ENCODE measurements around the gene EXOSC7.

Gene EXOSC7

DNA sequence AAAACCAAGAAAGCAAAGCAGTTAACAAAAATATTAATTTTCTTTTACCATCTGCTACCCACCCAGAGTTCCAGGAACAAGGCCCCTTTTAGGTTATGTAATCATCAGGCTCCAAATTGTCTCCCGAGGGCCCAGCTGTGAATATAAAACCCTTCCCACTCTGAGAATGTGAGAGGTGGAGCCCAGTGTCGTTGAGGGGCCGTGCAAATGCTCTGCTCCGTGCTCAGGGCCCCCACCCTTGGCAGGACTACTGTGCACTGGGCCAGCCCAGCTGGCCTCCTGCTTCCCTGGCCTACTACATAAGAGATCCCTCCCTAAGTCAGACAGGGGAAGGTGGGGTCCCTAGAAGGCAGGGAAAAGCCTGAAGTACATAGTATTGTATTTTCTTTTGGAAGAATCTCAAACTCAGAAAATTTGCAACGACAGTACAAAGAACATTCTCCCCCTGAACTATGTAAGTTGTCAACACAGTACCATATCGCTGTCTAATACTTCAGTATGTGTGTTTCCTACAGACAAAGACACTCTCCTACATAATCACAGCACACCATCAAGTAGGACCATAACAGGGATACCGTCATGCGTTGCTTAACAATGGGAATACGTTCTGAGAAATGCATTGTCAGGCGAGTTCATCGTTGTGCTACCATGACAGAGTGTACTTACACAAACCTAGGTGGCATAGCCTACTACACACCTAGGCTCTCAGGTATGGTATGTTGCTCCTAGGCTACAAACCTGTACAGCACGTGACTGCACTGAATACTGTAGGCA is 45.7 kb downstream of the EXOSC7 start:
- no peak overlapping the region for H3K27ac ChIP-seq
- no peak for TF ChIP-seq CTCF (IDR thresholded peaks at IDR 0.05)
- TF ChIP-seq ZFX (IDR thresholded peaks at IDR 0.05; ENCODE audit: borderline replicate concordance) = no peak

GRCh38 chr3:45023675-45024074 is 47.6 kb downstream of the EXOSC7 start:
- TF ChIP-seq ZFX (IDR thresholded peaks at IDR 0.05; ENCODE audit: borderline replicate concordance) (no peak), CTCF (IDR thresholded peaks at IDR 0.05) (no peak)
- no peak overlapping the region for H3K27ac ChIP-seq

- no peak overlapping the region for H3K27ac ChIP-seq
- TF ChIP-seq CTCF (IDR thresholded peaks at IDR 0.05) = no peak
- no peak for TF ChIP-seq ZFX (IDR thresholded peaks at IDR 0.05; ENCODE audit: borderline replicate concordance)
Observed at GRCh38 chr3:45024542-45025255, 48.7 kb downstream of the EXOSC7 start.

GRCh38 chr3:45026038-45026437 is 50.0 kb downstream of the EXOSC7 start, which contains the start of gene CLEC3B:
Gene CLEC3B, plus strand, starts transcription at chr3:45026303. Its CDS starts 60 bp downstream, at chr3:45026363.
- no peak for TF ChIP-seq ZFX (IDR thresholded peaks at IDR 0.05; ENCODE audit: borderline replicate concordance)
- TF ChIP-seq CTCF (IDR thresholded peaks at IDR 0.05) = no peak
- no peak within 1 kb of the TSS for H3K27ac ChIP-seq

- TF ChIP-seq CTCF (IDR thresholded peaks at IDR 0.05) (no peak), ZFX (IDR thresholded peaks at IDR 0.05; ENCODE audit: borderline replicate concordance) (no peak)
- no peak overlapping the region for H3K27ac ChIP-seq
Observed at GRCh38 chr3:45026957-45027356, 50.9 kb downstream of the EXOSC7 start.

GRCh38 chr3:45027441-45027840 is 51.4 kb downstream of the EXOSC7 start:
- TF ChIP-seq CTCF (IDR thresholded peaks at IDR 0.05) = no peak
- no peak for TF ChIP-seq ZFX (IDR thresholded peaks at IDR 0.05; ENCODE audit: borderline replicate concordance)

DNA sequence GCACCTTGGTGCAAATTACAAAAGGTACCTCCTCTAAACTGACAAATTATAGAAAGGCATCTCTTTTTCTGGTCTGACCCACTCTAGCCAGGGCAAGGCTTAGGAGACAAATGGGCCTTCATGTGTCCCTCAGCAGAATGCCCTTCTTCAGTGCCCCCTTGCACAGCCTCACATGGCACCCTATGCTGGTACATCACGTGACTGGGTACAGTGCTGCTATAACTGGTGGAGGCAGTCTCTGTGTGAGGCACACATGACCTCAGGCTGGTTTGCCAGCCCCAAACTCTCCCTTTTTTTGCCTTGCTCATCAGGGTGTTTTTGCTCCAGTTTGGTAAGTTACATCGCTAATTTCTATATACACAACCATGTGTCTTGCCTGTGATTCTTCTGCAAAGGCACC is 53.2 kb downstream of the EXOSC7 start:
- TF ChIP-seq CTCF (IDR thresholded peaks at IDR 0.05) (no peak), ZFX (IDR thresholded peaks at IDR 0.05; ENCODE audit: borderline replicate concordance) (no peak)
- H3K27ac ChIP-seq = no peak overlapping the region

More at GRCh38 chr3:45027441-45027840, 51.4 kb downstream of the EXOSC7 start:
- no peak overlapping the region for H3K27ac ChIP-seq
